HG03025 (cell line): ENCODE results near the gene IQGAP1.

Source experiments
- ATAC-seq: cut with Tn5 transposase; IDR thresholded peaks from one replicate; pipeline ENCODE4 v1.9.1; 2021; ENCODE audit warnings: mild to moderate bottlenecking, moderate library complexity; ENCODE audit not compliant: unreplicated experiment, low FRiP score

IQGAP1 gene

GRCh38 chr15:90432253-90432652, 44.2 kb downstream of the IQGAP1 start:
- ATAC-seq = no peak

- no peak for ATAC-seq
These were observed 47.8 kb downstream of the IQGAP1 start for GRCh38 chr15:90435652-90436337.

- ATAC-seq = no peak
These were observed 48.9 kb downstream of the IQGAP1 start for GRCh38 chr15:90436952-90437351.

GRCh38 chr15:90437516-90437915, 49.5 kb downstream of the IQGAP1 start:
- ATAC-seq = no peak

GRCh38 chr15:90439946-90440345, 51.9 kb downstream of the IQGAP1 start:
- ATAC-seq = no peak

GRCh38 chr15:90441027-90441426, 53.0 kb downstream of the IQGAP1 start:
- ATAC-seq = no peak

GRCh38 chr15:90442423-90442822, 54.4 kb downstream of the IQGAP1 start:
- ATAC-seq = no peak

- ATAC-seq = no peak
These were observed 61.2 kb downstream of the IQGAP1 start for GRCh38 chr15:90449206-90449735.

- ATAC-seq = no peak
These were observed 63.2 kb downstream of the IQGAP1 start for GRCh38 chr15:90451053-90451850.

GRCh38 chr15:90456236-90456635, 68.2 kb downstream of the IQGAP1 start:
- no peak for ATAC-seq

GRCh38 chr15:90458061-90458460, 70.0 kb downstream of the IQGAP1 start:
- no peak for ATAC-seq

GRCh38 chr15:90459368-90459767, 71.3 kb downstream of the IQGAP1 start:
- ATAC-seq = no peak

GRCh38 chr15:90460142-90460824, 72.2 kb downstream of the IQGAP1 start:
- ATAC-seq = no peak

GRCh38 chr15:90463381-90463780, 75.3 kb downstream of the IQGAP1 start:
- no peak for ATAC-seq

- no peak for ATAC-seq
These were observed 77.3 kb downstream of the IQGAP1 start for GRCh38 chr15:90465140-90465929.

- no peak for ATAC-seq
These were observed 78.0 kb downstream of the IQGAP1 start for GRCh38 chr15:90465930-90466567.

- no peak for ATAC-seq
These were observed 81.7 kb downstream of the IQGAP1 start for GRCh38 chr15:90469723-90470122.

GRCh38 chr15:90470453-90470852, 82.4 kb downstream of the IQGAP1 start:
- ATAC-seq = no peak

GRCh38 chr15:90471126-90471525, 83.1 kb downstream of the IQGAP1 start:
- no peak for ATAC-seq

GRCh38 chr15:90471769-90472168, 83.7 kb downstream of the IQGAP1 start:
- ATAC-seq = no peak
